Natural killer cell treated with Interleukin-12 subunit alpha and Interleukin-12 subunit beta and Interleukin-15 and Interleukin-18, amount 100 ng/mL, for 72 hours (primary cell): Measurements from ENCODE around the gene LYRM9. TPM values are rescaled to one million over a fixed set of nuclear protein-coding genes. Genes with fewer than 3 reads are reported as not detected.
A peak's percentile ranks its signal among the peaks of the same experiment; 100 is the strongest.
"Not testable (repeated sequence)": the region's sequence is repeated elsewhere in the genome, so short reads cannot be mapped to it uniquely, and the experiment has no call there.

ENCODE experiments used
- ATAC-seq, 2 donors: fragments of 150-1000 bp; cut with Tn5 transposase in 1 of 2; sonication (Bioruptor Pico), chemical (Tn5 transposase) in 1 of 2; 2 replicates each; pipeline ENCODE4 v1.10.0; 2021
- DNase-seq: peaks from one replicate; pipeline ENCODE4 v3.0.0; 2022; ENCODE audit warnings: low spot score
- H3K27ac Mint-ChIP-seq, 2 donors: 1 replicate in 1 of 2; 2 replicates in 1 of 2; pipeline ENCODE4 v1.8.0; 2022; ENCODE audit warnings: mixed read lengths in 2 of 2, mild to moderate bottlenecking in 1 of 2, moderate library complexity in 1 of 2
- H3K27me3 Mint-ChIP-seq, 2 donors: 1 replicate in 1 of 2; 2 replicates in 1 of 2; pipeline ENCODE4 v1.8.0; 2022; ENCODE audit warnings: mixed read lengths in 2 of 2
- H3K36me3 Mint-ChIP-seq: one replicate; pipeline ENCODE4 v1.8.0; 2022; ENCODE audit warnings: mixed read lengths
- H3K4me1 Mint-ChIP-seq, 2 donors: 1 replicate in 1 of 2; 2 replicates in 1 of 2; pipeline ENCODE4 v1.8.0; 2022; ENCODE audit warnings: low read depth in 2 of 2, mixed read lengths in 2 of 2, mild to moderate bottlenecking in 1 of 2
- H3K4me3 Mint-ChIP-seq: one replicate; pipeline ENCODE4 v1.8.0; 2022; ENCODE audit warnings: mixed read lengths
- H3K9me3 Mint-ChIP-seq: 2 replicates; pipeline ENCODE4 v1.8.0; 2022; ENCODE audit warnings: mixed read lengths
- total RNA-seq, 2 donors: library from RNA; stranded (reverse); gene quantifications; one replicate each; pipeline ENCODE4 v1.2.3, GENCODE V29; 2022

LYRM9 gene
- total RNA-seq, 2 donors from 2014 or later = 0.78 to 2.0 TPM

DNA sequence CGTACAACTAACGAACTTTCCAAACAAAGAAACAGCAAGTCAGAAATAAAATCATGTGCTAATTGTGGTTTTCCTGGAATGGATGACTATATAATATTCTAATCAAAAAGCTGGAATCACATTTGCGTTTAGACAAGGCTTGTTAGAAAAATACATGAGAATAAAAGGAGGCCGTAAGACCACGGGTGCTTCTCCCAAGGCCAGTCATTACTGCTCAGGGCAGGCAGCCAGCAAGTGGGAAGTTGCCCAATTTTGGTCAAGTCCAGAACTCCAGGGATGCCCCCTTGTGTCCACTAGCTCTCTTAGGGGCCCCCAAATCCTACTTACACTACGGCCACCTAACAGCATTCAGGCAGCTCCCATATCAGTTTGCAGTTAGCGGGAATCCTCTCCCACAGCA, 25.9 kb upstream of the LYRM9 start:
- no peak for DNase-seq
- no peak overlapping the region for H3K27ac Mint-ChIP-seq
- H3K4me3 Mint-ChIP-seq = no peak overlapping the region
- no peak for ATAC-seq
- H3K36me3 Mint-ChIP-seq = no peaks in the 10 kb centered on the region
- H3K9me3 Mint-ChIP-seq = no peaks in the 10 kb centered on the region
- H3K27me3 Mint-ChIP-seq = peaks cover 5 to 10% of the 10 kb centered on the region in 2 donors
- H3K4me1 Mint-ChIP-seq = no peaks in the 10 kb centered on the region

- Mint-ChIP-seq H3K27ac (no peak overlapping the region), H3K27me3 (peaks cover 5 to 10% of the 10 kb centered on the region in 2 donors), H3K4me1 (no peaks in the 10 kb centered on the region), H3K4me3 (no peak overlapping the region), H3K9me3 (no peaks in the 10 kb centered on the region), H3K36me3 (no peaks in the 10 kb centered on the region)
- ATAC-seq (no peak), DNase-seq (no peak)
Observed at GRCh38 chr17:27918498-27918897, 25.3 kb upstream of the LYRM9 start.

DNA sequence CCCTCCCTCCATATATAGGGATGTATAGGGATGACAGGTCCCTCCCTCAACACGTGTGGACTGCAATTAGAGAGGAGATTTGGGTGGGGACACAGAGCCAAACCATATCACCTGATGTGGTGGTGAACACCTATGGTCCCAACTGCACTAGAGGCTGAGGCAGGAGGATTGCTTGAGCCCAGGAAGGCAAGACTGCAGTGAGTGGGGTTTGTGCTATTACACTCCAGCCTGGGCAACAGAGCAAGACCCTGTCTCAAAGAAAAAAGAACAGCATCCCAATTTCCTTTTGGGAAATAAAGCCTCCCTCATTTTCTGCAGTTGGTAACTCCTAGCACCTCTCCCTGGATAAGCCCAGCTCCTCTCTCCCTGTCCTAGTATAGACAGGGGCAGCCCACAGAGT, 23.8 kb upstream of the LYRM9 start:
- no peak overlapping the region for H3K4me3 Mint-ChIP-seq
- peaks cover 8 to 18% of the 10 kb centered on the region in 2 donors for H3K27me3 Mint-ChIP-seq
- ATAC-seq = peak in 1 of 2 donors; percentile 6
- no peak for DNase-seq
- H3K27ac Mint-ChIP-seq = no peak overlapping the region
- H3K36me3 Mint-ChIP-seq = no peaks in the 10 kb centered on the region
- H3K9me3 Mint-ChIP-seq = no peaks in the 10 kb centered on the region
- H3K4me1 Mint-ChIP-seq = no peaks in the 10 kb centered on the region

- DNase-seq (no peak), ATAC-seq (no peak)
- H3K36me3 Mint-ChIP-seq = no peaks in the 10 kb centered on the region
- H3K27ac Mint-ChIP-seq = no peak overlapping the region
- no peaks in the 10 kb centered on the region for H3K9me3 Mint-ChIP-seq
- no peak overlapping the region for H3K4me3 Mint-ChIP-seq
- H3K27me3 Mint-ChIP-seq = peaks cover 8 to 17% of the 10 kb centered on the region in 2 donors
- no peaks in the 10 kb centered on the region for H3K4me1 Mint-ChIP-seq
Observed at GRCh38 chr17:27915709-27916108, 22.5 kb upstream of the LYRM9 start.

DNA sequence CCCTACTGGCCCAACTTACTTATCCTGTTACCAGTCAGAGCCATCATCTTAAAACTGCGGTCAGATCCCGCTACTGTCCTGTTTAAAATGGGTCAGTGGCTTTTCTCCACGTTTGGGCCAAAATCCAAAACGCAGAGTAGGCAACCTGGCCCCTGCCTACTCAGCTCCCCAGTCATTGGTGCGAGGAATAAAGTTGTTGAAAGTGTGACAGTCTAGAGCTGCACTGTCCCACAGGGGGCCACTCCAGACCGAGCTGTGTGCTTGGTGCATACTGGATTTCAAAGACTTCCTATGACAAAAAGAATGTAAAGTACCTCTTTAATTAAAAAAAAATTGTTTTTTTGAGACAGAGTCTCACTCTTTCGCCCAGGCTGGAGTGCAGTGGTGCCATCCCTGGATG, 21.2 kb upstream of the LYRM9 start:
- Mint-ChIP-seq H3K4me1 (no peaks in the 10 kb centered on the region), H3K27me3 (peaks cover 10 to 13% of the 10 kb centered on the region in 2 donors), H3K36me3 (no peaks in the 10 kb centered on the region), H3K27ac (no peak overlapping the region), H3K4me3 (no peak overlapping the region), H3K9me3 (no peaks in the 10 kb centered on the region)
- DNase-seq (no peak), ATAC-seq (no peak)

DNA sequence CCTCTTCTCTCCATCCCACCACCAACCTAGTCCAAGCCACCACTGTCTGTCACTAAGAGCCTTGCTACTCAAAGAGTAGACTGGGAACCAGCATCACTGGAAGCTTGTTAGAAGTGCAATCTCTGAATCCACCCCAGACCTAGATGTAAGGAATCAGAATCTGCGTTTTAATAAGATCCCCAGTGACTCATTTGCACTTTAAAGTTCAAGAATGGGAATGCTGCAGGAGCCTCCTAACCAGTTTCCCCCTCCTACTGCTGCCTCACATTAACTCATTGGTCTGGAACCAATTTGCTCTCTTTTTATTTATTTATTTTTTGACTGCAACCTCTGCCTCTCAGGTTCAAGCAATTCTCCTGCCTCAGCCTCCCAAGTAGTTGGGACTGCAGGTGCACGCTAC, 19.8 kb upstream of the LYRM9 start:
- H3K4me1 Mint-ChIP-seq = no peaks in the 10 kb centered on the region
- no peaks in the 10 kb centered on the region for H3K9me3 Mint-ChIP-seq
- ATAC-seq (no peak), DNase-seq (no peak)
- no peak overlapping the region for H3K27ac Mint-ChIP-seq
- no peaks in the 10 kb centered on the region for H3K36me3 Mint-ChIP-seq
- H3K4me3 Mint-ChIP-seq = no peak overlapping the region
- peaks cover 10 to 13% of the 10 kb centered on the region in 2 donors for H3K27me3 Mint-ChIP-seq

DNA sequence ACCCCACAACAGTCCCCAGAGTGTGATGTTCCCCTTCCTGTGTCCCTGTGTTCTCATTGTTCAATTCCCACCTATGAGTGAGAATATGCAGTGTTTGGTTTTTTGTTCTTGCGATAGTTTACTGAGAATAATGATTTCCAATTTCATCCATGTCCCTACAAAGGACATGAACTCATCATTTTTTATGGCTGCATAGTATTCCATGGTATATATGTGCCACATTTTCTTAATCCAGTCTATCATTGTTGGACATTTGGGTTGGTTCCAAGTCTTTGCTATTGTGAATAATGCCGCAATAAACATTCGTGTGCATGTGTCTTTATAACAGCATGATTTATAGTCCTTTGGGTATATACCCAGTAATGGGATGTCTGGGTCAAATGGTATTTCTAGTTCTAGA, 19.1 kb upstream of the LYRM9 start:
- DNase-seq, H3K36me3 Mint-ChIP-seq, H3K9me3 Mint-ChIP-seq, H3K4me1 Mint-ChIP-seq, H3K4me3 Mint-ChIP-seq, H3K27ac Mint-ChIP-seq, ATAC-seq: not testable (repeated sequence)
- H3K27me3 Mint-ChIP-seq = peaks cover 9 to 10% of the 10 kb centered on the region in 2 donors

DNA sequence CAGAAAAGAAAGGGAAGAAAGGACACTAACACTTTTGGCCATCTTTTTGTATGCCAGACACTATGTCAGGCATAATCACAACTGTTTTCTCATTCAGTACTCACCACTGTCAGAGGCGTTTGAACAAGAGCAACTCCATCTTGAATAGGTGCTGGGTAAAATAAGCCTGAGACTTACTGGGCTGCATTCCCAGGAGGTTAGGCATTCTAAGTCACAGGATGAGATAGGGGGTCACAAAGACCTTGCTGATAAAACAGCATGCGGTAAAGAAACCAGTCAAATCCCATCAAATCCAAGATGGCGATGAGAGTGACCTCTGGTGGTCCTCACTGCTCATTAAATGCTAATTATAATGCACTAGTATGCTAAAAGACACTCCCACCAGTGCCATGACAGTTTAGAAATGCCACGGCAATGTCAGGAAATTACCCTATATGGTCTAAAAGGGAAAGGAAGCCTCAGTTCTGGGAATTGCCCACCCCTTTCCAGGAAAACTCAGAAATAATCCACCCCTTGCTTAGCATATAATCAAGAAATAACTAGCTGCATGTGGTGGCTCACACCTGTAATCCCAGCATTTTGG, 14.9 kb upstream of the LYRM9 start:
- Mint-ChIP-seq H3K4me1 (no peaks in the 10 kb centered on the region), H3K27ac (no peak overlapping the region), H3K36me3 (no peaks in the 10 kb centered on the region), H3K9me3 (no peaks in the 10 kb centered on the region), H3K4me3 (no peak overlapping the region), H3K27me3 (peaks cover 24 to 32% of the 10 kb centered on the region in 2 donors)
- ATAC-seq (no peak), DNase-seq (no peak)

DNA sequence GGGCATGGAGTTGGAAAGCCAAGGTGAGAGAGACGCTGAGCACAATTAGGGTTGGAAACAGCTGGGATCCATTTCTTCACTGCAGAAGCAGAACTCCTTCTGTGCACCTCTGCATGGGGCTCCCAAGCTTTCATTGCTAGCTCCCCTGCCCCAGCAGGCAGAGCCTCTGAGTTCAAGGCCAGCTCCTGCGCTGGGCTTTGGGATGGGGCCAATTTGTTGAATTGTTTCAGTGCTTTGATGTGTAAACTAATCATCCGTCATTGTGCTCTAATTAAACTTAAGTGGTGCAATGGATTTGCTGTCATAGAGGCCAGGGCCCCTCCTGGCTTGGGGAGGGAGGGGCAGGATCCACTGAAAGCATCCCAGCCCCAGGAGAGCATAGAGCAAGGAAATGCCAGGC, 13.5 kb upstream of the LYRM9 start:
- no peaks in the 10 kb centered on the region for H3K4me1 Mint-ChIP-seq
- no peak overlapping the region for H3K27ac Mint-ChIP-seq
- ATAC-seq (no peak), DNase-seq (no peak)
- H3K9me3 Mint-ChIP-seq = no peaks in the 10 kb centered on the region
- H3K4me3 Mint-ChIP-seq = no peak overlapping the region
- H3K36me3 Mint-ChIP-seq = no peaks in the 10 kb centered on the region
- peaks cover 24 to 25% of the 10 kb centered on the region in 2 donors for H3K27me3 Mint-ChIP-seq

GRCh38 chr17:27906226-27906580, 13.0 kb upstream of the LYRM9 start:
- H3K4me1 Mint-ChIP-seq = no peaks in the 10 kb centered on the region
- no peak overlapping the region for H3K27ac Mint-ChIP-seq
- no peaks in the 10 kb centered on the region for H3K36me3 Mint-ChIP-seq
- H3K27me3 Mint-ChIP-seq = peaks cover 24 to 25% of the 10 kb centered on the region in 2 donors
- ATAC-seq (no peak), DNase-seq (no peak)
- H3K9me3 Mint-ChIP-seq = no peaks in the 10 kb centered on the region
- H3K4me3 Mint-ChIP-seq = no peak overlapping the region

DNA sequence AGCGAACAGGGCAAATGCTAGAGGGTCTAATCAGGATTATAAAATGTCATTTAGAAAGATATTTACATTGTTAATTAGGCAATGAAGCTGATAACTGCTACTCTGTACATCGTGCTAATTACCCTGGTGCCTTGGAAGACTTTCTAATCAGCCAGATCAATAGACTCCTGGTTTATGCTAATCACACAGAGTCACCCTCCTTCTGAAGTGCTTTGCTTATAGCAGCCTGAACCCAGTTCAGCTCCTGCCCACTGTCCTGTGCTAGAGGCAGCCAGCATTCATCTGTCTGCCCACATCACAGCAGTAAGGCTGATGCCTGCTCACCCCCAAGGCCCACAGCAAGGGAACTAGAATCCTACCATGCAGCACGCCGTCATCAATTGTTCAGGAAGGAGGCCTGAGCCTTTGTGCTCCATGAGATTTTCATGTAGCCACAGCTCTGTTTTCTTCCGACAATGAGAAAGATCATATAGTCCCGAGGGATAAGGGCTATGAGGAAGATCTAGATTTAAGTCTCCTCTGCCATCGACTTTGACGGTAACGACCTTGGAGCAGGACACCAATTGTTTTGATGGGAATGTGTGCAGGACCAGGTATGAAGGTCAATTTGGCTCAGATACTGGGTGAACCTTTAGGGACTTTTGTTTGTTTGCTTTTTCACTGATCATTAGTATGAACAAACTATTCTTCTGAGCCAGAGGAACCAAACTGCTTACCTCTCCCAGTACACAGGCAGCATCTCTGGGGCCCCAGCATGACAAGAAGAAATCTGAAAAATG, 12.5 kb upstream of the LYRM9 start:
- no peaks in the 10 kb centered on the region for H3K36me3 Mint-ChIP-seq
- H3K9me3 Mint-ChIP-seq = no peaks in the 10 kb centered on the region
- DNase-seq (no peak), ATAC-seq (no peak)
- H3K27ac Mint-ChIP-seq = no peak overlapping the region
- H3K4me3 Mint-ChIP-seq = no peak overlapping the region
- H3K4me1 Mint-ChIP-seq = no peaks in the 10 kb centered on the region
- peaks cover 24 to 25% of the 10 kb centered on the region in 2 donors for H3K27me3 Mint-ChIP-seq

DNA sequence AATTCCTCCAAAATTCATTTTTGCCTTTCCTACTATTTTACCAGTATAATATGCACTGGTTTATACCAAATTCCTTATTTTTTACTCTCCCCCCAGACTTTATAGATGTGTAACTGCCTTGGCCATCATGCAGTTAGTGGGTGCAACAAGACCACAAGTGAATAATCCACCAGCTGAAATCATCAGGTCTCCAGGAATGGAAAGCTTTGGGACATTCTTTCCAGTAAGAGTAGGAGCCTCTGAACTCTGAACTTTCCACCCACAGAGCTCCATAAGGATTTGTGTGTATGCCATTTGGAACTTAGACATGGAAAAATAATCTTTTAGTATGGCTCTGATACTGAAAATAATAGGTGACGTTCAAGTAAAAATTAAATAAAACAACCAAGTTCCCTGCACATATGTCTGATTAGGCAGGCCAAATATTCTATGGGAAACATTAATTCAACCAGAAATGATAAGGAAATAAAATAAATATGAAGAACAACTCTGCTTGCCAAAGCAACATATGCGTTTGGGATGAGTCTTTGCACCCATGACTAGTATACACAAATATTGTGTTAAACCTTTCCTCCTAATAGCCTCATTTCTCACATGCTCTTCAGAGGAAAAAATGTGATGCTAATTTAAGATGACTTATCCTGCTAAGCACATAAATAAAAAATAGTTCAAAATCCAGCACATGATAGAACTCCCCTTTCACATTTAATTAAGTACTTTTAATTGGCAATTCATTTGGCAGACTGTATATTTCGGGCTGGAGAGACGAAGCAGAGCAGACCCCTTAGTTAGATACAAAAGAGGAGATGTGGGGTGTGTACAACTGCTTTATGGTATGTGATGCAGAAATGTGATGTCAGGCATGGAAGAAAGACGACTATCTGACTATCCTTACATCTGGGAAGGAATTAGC, 11.6 kb upstream of the LYRM9 start:
- peaks cover 22 to 25% of the 10 kb centered on the region in 2 donors for H3K27me3 Mint-ChIP-seq
- H3K9me3 Mint-ChIP-seq = no peaks in the 10 kb centered on the region
- no peak for ATAC-seq
- H3K4me3 Mint-ChIP-seq = no peak overlapping the region
- no peaks in the 10 kb centered on the region for H3K4me1 Mint-ChIP-seq
- H3K27ac Mint-ChIP-seq = no peak overlapping the region
- no peak for DNase-seq
- H3K36me3 Mint-ChIP-seq = no peaks in the 10 kb centered on the region

DNA sequence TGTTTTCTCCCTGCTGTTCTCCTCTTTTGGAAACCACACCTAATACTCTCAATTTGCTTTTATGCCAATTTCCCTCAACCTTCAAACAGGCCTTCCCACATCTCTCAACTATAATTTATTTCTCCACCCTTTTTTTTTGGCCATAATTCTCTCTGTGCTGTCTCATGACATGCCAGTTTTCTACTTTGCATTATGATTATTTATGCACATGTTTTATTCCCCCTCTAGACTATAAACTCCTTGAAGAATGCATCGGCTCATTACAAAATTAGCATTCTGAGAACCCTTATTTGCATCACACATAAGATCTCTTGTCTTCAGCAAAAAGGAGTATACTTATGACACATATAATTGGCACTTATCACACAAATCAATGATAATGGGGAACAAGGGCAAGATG, 10.9 kb upstream of the LYRM9 start:
- H3K9me3 Mint-ChIP-seq = no peaks in the 10 kb centered on the region
- no peak for ATAC-seq
- H3K4me3 Mint-ChIP-seq = no peak overlapping the region

DNA sequence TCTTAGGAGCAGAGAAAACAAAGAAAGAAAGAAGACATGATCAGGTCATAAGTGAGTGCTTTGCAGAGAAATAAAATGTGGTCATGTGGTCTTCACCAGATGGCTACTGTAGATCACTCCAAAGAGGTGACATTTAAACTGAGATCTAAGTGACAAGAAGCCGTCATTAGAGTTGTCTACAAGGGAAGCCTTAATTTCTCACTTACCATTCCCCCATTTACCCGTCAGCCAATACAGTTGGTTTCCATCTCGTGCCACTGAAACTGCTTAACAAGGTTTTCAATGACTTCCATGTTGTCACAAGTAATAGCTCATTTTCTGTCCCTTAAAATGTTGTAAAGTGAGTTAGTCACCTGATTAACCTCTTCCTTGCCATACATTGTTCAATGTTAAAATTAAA, 6.4 kb upstream of the LYRM9 start:
- no peak for DNase-seq
- no peaks in the 10 kb centered on the region for H3K4me1 Mint-ChIP-seq
- peaks cover 25 to 28% of the 10 kb centered on the region in 2 donors for H3K27me3 Mint-ChIP-seq
- no peak overlapping the region for H3K4me3 Mint-ChIP-seq
- no peak overlapping the region for H3K27ac Mint-ChIP-seq
- no peaks in the 10 kb centered on the region for H3K36me3 Mint-ChIP-seq
- no peak for ATAC-seq
- H3K9me3 Mint-ChIP-seq = no peaks in the 10 kb centered on the region

More for the DNA sequence above, 10.9 kb upstream of the LYRM9 start:
- Mint-ChIP-seq H3K27me3 (peaks cover 23 to 25% of the 10 kb centered on the region in 2 donors), H3K36me3 (no peaks in the 10 kb centered on the region), H3K4me1 (no peaks in the 10 kb centered on the region), H3K27ac (no peak overlapping the region)
- DNase-seq = no peak
